DMS114 treated with DMSO at 0.1 percent for 48 hours (cell line): ENCODE results near the gene NEO1.
A peak's percentile ranks its signal among the peaks of the same experiment; 100 is the strongest.

Experiments used
- DNase-seq: peaks from one replicate; lab custom pipeline; 2025; ENCODE audit not compliant: unreplicated experiment; lab: John Stamatoyannopoulos, UW

NEO1 gene

DNA sequence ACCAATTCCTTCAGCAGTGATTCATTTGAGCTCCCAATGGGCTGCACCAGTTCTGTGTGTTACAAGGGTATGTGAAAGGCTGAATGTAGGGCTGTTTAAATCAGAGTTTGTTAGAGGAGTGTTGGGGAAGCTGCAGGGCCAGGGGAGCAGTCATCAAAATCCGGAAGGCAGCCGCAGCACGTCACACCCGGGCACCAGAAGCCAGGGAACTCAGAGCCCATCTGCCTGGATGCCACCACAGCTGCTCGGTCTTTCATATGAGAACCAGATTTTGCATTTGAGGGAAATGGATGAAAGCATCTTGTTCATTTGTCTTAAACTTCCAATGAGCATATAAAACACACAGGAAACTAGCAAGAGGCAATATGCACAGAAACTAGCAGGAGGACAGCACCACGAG, 24.2 kb upstream of the NEO1 start:
- DNase-seq, result no peak

- DNase-seq, result no peak
Observed at GRCh38 chr15:73028831-73029451, 23.3 kb upstream of the NEO1 start.

DNA sequence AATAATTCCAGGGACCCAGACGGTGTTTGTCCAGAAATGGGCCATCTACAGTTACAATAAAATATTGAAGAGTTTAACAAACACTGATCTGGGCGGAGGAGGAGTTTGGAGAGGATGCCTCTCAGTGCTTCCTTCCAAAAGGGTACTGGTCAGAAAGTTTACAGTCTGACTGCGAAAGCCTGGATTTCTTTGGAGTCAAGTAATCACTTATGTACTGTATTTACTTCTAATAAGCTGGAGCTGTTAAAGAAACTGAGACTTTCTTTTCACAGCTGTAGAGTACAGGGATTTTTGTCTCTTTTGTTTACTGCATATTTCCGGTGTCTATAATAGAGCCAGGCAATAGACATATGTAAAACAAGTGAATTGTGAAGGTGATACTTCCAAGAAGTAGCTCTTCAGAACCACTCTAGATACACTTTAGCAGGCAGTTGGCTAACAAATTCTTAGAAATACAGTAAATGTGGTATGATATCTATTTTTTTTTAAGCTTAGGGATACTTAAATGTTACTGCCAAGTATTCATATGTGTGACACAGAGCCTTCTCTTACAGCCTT, 22.1 kb upstream of the NEO1 start:
- no peak for DNase-seq

GRCh38 chr15:73031648-73032047, 20.6 kb upstream of the NEO1 start:
- no peak for DNase-seq

- DNase-seq, result no peak
Observed at GRCh38 chr15:73033611-73034010, 18.7 kb upstream of the NEO1 start.

DNA sequence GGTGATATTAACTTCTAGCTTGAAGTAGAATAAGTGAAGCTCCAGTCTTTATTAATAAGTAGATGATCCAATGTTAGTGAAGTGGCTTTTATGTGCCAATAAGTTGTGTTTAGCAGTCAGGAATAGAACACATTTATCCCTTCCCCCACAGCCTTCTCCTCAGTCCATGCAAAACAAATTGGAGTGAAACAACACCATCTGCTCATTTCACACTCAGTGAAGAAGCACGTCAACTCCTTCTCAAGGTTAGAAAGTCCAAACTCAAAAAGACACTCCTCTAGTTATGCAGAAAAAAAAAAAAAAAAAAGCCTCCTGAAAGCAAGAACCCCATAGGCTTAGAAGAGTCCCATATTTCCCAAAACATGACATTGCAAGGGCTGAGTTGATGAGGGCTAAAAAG, 18.0 kb upstream of the NEO1 start:
- no peak for DNase-seq

- DNase-seq, result no peak
Observed at GRCh38 chr15:73035221-73035620, 17.0 kb upstream of the NEO1 start.

- DNase-seq, result no peak
Observed at GRCh38 chr15:73038220-73038619, 14.0 kb upstream of the NEO1 start.

DNA sequence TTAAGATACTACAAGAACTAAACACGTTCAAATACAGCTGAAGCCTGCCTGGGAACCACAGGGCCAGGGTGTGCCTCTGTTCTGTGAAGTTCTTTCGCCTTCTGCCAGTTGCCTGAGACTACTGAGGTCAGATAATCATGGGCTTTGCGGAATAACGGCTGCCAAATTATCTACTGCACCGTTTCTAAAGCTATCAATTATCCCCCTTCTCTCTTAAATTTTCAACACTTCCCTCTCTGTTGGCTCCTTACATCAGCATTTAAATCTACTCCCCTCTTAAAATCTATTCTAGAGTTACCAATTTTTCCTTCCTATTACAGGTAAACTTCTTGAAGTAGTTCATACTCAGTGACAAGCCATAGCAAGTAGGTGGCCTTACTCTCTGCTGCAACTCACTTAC, 6.2 kb upstream of the NEO1 start:
- DNase-seq, result no peak

GRCh38 chr15:73047882-73048281, 4.4 kb upstream of the NEO1 start:
- no peak for DNase-seq

- no peak for DNase-seq
Observed at GRCh38 chr15:73048624-73049295, 3.5 kb upstream of the NEO1 start.

- no peak for DNase-seq
Observed at GRCh38 chr15:73049564-73050215, 2.6 kb upstream of the NEO1 start.

- no peak for DNase-seq
Observed at GRCh38 chr15:73050561-73051295, 1.5 kb upstream of the NEO1 start.

DNA sequence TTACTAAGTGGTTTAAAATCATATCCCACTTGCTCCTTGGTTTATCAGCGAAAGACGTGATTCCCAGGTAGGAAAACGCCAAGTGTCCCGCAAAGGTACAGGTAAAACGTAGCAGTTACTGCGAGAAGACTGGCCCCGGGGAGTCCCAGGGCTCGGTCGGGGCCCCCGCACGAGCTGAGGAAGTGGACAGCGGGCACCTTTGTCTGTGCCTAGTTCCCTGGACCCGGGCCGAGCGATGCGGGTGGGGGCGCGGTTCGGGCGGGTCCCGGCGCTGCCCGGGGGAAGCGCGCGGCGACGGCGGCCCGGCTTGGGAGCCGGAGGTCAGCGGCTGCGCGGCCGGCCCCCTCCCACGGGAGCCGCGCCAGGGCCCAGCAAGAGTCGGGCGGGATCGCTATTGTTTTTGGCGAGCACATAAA, 864 bp upstream of the NEO1 start:
- peak; percentile 34 for DNase-seq

- peak; percentile 65 for DNase-seq
Observed at GRCh38 chr15:73052653-73053397, 562 bp downstream of the NEO1 start.

DNA sequence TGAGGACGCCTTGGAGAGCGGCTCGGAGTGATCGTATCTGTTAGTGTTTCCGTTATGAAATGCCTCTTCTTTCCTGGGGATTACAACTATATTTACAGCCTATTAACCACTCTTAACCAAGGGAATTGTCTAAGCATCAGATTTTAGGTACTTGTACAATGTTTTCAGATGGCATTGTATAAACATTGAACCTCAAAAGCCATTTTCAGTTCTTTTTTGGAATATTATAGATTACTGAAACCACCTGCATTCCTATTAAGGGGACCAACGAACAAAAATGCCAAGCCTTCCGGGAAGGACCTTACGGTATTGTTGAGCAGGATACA, 1.1 kb downstream of the NEO1 start:
- no peak for DNase-seq

GRCh38 chr15:73054417-73054953, 2.2 kb downstream of the NEO1 start:
- no peak for DNase-seq

GRCh38 chr15:73056460-73056859, 4.2 kb downstream of the NEO1 start:
- DNase-seq, result no peak

- no peak for DNase-seq
Observed at GRCh38 chr15:73058437-73058836, 6.2 kb downstream of the NEO1 start.

GRCh38 chr15:73065114-73065513, 12.9 kb downstream of the NEO1 start:
- DNase-seq, result no peak

DNA sequence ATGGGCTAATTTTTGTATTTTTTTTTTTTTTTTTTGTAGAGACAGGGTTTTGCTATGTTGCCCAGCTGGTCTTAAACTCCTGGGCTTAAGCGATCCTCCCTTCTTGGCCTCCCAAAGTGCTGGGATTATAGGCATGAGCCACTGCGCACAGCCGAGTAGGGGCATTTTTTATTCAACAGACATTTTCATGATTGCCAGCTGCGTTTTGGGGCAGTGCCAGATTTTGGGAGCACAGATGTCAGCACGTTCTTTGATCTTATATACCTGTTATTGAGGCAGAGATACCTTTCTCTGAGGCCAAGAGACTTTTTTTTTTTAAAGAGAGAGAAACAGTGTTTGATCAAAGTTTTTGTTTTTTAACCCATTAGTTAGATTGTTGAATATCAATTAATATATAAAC, 16.8 kb downstream of the NEO1 start:
- no peak for DNase-seq
